GM19463 (cell line): ENCODE results near the gene CIAO2A.
"Not testable (repeated sequence)": the region's sequence is repeated elsewhere in the genome, so short reads cannot be mapped to it uniquely, and the experiment has no call there.

Experiments used
- ATAC-seq: cut with Tn5 transposase; IDR thresholded peaks from one replicate; pipeline ENCODE4 v1.9.1; 2021; ENCODE audit warnings: mild to moderate bottlenecking, moderate library complexity; ENCODE audit not compliant: unreplicated experiment

Gene CIAO2A

DNA sequence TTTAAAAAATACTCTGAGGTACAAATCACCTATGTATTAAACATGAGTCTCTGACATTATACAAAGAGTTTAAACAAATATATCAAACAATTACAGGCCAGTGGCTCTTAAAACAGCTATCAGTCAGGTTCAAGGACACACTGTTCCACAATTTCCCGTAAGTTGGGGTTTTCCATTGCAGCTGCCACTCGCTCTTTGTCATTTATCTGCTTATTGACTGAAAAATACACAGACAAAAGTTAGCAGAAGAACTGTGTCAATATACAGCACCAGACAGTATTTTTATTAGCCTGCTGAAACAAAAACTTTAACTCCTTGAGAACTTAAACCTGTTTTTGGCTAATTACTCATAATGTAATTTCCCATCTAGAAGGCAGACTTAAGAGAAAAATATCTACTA is 20.8 kb downstream of the CIAO2A start:
- ATAC-seq: no peak

DNA sequence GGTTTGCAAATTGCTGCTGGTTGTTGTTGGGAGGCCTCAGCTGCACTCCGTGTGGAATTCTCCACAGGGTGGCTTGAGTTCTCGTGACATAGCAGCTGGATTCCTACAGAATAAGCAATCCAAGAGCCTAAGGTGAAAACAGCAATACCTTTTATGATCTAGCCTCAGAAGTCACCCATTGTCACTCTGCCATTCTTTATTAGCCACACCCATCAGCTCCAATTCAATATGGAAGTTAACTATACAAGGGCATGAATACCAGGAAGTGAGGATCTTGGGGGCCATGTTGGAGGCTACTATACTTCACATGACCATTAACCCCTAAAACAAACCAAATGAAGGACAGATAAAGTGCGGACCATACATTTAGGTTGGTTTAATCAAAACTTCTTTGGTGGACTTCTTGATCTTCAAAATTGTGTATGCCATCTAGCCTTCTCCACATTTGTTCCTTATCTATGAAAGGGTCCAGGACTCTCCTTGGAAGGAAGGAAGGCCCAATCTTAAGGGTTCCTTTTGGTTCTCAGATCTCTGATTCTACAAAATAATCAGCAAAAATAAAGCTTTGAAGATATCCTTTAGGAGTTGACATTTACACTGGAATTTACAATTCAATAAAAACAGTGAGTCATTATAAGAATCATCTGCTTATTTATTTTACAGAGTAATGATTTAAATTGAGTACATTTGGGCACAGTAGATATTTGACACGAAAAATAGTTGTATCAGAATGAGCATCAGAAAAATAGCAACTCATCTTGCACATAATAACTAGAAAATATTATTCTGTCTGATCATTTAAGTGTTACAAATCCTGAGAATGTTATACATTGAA is 21.5 kb downstream of the CIAO2A start:
- no peak for ATAC-seq

DNA sequence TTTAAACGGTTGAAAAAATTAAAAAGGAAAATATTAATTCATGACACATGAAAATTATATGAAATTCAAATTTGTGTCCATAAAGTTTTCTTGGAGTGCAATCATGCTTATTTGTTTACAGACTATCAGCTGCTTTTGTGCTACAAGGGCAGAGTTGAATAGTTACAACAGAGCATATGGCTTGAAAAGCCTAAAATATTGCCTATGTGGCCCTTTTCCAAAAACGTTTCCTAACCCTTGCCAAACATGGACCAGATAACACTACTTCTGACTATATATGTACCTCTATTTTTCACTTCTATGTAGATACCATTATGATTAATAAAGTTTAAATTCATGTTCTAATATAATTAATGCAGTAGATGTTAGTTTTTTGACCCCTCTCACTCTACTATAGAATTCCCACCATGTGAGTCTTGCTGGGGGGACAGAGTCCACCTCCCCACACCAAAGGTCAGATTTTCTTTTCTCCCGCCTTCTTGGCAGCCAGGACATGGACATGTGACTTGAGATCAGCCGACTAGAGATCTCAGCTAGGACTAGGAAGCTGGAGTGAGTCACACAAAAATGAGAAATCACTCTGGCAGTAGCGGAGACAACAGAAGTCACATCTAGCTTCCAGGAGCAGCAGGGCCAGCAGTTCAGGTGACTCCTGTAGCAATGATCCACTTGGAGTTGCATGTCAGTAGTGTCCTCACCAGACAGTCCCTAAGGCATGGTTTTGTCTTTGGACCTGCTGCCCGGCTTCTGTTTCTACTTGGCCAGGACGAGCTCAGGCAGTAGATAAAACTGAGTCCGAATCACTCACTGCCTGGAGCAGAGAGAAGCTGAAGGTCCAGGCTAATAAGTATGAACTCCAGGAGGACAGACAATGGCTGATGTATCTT is 22.4 kb downstream of the CIAO2A start:
- ATAC-seq: no peak

DNA sequence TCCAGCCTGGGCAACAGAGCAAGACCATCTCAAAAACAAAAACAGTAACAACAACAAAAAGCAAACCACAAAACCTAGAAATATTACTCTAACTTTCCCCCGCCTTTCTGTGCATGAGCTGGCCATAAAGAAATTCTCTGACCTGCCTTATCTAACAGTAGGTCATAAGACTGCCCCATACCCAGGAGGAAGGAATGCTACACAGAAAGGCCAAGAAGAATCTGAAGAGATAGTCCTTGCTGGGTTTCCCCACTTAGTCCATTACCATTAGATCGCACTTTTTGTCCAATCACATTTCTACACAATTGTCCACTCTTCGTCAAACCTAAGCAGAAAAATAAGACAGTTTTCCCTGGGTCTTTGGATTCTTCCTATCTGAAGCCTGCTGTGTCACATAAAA is 23.5 kb downstream of the CIAO2A start:
- no peak for ATAC-seq

DNA sequence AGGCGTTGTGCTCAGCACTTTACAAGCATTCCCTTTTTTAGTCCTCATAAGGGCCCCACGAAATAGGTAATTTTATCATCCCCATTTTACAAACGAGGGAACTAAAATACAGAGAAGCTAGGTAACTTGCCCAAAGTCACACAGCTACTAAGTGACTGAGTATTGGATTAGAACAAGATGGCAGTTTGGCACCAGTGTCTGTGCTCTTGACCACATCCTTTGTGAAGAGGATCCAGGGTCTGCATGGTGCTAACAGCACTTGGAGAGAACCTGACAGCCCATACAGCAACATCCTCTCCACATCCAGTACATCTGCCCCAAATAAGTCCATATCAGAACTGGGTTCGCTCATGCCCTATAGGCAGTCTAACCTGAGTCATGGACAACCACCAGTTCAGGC is 25.5 kb downstream of the CIAO2A start:
- no peak for ATAC-seq

- peak; percentile 45 for ATAC-seq
Measured at GRCh38 chr15:64067564-64068030, 26.0 kb downstream of the CIAO2A start.

- no peak for ATAC-seq
Measured at GRCh38 chr15:64066451-64066850, 27.2 kb downstream of the CIAO2A start.

GRCh38 chr15:64060716-64061115 is 32.9 kb downstream of the CIAO2A start:
- no peak for ATAC-seq

DNA sequence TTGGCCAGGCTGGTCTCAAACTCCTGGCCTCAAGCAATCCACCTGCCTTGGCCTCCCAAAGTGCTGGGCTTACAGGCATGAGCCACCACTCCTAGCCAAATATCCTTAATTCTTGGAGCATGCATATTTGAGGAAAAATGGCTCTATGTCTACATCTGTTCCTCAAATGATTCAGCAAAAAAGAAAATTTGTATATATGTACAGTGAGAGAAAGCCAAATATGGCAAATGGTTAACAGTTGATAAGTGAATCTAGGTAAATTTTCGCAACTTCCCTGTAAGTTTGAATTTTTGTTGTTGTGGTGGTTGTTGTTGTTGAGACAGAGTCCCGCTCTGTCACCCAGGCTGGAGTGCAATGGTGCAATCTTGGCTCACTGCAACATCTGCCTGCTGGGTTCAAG is 34.5 kb downstream of the CIAO2A start:
- ATAC-seq: not testable (repeated sequence)

DNA sequence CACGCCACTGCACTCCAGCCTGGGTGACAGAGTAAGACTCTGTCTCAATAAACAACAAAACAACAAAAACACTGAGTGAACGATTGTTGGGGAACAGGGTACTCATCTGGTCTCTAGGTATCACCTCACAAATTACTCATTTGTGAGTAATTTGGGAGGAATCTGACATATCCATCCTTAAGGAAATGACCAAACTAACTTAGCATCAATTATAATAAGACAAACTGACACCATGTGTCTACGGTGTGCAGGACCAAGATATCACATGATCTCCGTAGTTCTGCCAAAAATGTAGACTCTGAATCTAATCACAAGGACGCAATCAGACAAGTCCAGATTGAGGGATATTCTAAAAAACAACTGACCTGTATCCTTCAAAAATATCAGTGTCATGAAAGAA is 35.4 kb downstream of the CIAO2A start:
- no peak for ATAC-seq

- not testable (repeated sequence) for ATAC-seq
Measured at GRCh38 chr15:64053674-64054073, 40.0 kb downstream of the CIAO2A start.

DNA sequence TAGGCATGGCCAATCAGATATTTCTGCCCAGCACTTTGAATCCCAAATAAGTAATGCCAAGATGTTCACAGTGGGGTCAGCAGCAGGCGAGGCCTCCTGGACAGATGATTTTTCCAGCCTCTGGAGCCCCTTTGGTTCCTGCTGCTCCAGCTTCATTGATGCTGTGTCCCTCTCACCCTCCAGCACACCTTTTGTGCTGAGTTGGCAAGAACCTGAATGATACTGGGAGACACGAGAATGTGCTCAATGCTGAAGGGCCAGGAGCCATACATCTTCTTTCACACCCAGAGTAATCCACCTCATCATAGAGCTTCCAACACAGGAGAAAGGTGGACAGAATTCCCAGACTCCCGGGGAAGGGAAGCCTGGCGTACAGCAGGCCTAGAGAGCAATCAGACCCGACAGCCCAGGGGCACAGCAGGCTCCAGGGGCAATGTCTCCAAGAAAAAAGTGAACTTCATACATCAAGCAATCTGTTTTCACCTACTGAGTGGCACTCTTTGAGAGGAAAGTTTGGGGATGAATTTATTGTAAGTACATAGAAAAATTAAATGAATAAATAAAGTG is 40.6 kb downstream of the CIAO2A start:
- no peak for ATAC-seq

GRCh38 chr15:64051407-64052259 is 42.0 kb downstream of the CIAO2A start:
- ATAC-seq: no peak

- ATAC-seq: no peak
Measured at GRCh38 chr15:64051093-64051402, 42.6 kb downstream of the CIAO2A start.

- no peak for ATAC-seq
Measured at GRCh38 chr15:64050281-64051092, 43.2 kb downstream of the CIAO2A start.

DNA sequence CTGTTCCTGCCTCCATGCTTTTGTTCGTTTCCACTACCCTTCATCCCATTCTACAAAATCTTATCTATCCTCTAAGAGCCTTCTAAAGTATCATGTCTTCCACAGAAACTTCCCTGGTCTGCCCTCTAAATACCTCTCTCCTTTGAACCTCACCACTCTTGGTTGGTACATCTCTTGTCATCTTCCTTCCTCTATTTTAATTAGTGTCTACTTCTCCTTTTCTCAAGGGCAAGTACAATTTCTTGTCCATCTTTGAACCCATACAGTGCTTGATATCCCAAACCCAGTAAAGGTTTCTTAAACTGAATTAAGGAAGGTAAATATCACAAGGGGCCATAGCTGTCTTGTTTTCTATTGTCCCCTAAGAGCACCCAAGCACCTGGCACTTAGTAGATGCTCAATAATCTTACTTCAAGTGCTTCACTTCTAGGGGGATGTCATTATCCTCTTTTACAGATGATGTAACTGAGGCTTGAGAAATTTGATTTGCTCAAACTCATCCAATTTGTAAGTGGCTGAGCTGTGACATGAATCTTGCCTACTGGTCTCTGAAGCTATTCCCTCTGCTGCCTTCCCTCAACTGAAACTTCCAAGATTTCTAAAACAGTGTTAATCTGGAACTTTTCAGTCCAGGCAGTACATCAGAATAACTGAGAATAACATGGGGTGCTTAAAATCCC is 44.7 kb downstream of the CIAO2A start:
- no peak for ATAC-seq

DNA sequence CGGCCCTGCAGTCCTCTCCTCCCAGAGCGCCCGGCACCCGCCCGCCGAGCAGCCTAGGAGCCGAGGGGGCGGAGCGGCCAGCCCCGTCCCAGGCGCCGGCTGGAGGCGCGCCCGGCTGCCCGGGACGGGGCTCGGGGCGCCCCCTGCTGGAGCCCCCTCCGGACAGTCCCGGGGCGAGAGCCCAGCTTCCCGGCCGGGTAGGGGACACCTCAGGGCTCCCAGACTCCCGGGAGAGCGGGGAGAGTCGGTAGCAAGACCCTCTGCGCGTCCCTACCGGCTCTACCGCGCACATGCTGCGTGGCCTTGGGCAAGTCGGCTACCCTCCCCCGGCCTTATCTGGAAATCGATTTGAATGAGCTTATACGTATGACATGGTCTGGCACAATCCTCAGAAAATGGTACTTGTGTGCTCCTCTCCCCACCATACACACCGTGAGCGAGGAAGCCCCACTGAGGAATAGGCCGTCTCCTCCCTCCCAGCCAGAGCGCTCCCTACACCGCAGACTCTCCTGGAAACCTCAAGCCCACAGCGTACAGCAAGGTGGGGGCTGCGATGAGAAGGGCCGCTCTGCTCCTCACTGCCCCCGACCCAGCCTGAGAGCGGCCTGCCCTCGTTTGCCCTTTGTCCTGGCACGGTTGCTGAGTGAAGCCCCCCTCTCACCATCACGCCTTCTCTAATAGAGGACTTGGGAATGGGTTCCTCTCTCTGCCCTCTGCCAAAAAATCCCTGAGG is 47.1 kb downstream of the CIAO2A start, which contains the start of gene DAPK2:
DAPK2 (minus strand) TSS at position 65 of the 733 bp plus-strand sequence. CDS start 6,224 bp downstream, outside the sequence.
- peak; percentile 74 for ATAC-seq

- peak; percentile 22 for ATAC-seq
Measured at GRCh38 chr15:64045774-64046420, 47.7 kb downstream of the CIAO2A start.
